HG03066 (cell line): ENCODE measurements around the gene ADCY2.
"Not testable (repeated sequence)": the region's sequence is repeated elsewhere in the genome, so short reads cannot be mapped to it uniquely, and the experiment has no call there.

Experiments
- ATAC-seq: cut with Tn5 transposase; IDR thresholded peaks from one replicate; pipeline ENCODE4 v1.9.1; 2021; ENCODE audit warnings: low read depth; ENCODE audit not compliant: unreplicated experiment

Gene ADCY2

GRCh38 chr5:7394889-7395431 lies 978 bp upstream of the ADCY2 start:
- ATAC-seq = no peak

GRCh38 chr5:7395432-7395946 lies 449 bp upstream of the ADCY2 start:
- ATAC-seq = no peak

- ATAC-seq = no peak
Measured at GRCh38 chr5:7396713-7397454, 946 bp downstream of the ADCY2 start.

GRCh38 chr5:7397937-7398336 lies 2.0 kb downstream of the ADCY2 start:
- no peak for ATAC-seq

- no peak for ATAC-seq
Measured at GRCh38 chr5:7398596-7399280, 2.8 kb downstream of the ADCY2 start.

- no peak for ATAC-seq
Measured at GRCh38 chr5:7405277-7405676, 9.3 kb downstream of the ADCY2 start.

- no peak for ATAC-seq
Measured at GRCh38 chr5:7410936-7411511, 15.1 kb downstream of the ADCY2 start.

GRCh38 chr5:7412409-7412808 lies 16.5 kb downstream of the ADCY2 start:
- no peak for ATAC-seq

GRCh38 chr5:7415123-7415522 lies 19.2 kb downstream of the ADCY2 start:
- ATAC-seq = no peak

- ATAC-seq = no peak
Measured at GRCh38 chr5:7415587-7416535, 19.9 kb downstream of the ADCY2 start.

- ATAC-seq = no peak
Measured at GRCh38 chr5:7418276-7418675, 22.3 kb downstream of the ADCY2 start.

GRCh38 chr5:7419367-7419766 lies 23.4 kb downstream of the ADCY2 start:
- no peak for ATAC-seq

GRCh38 chr5:7419846-7420245 lies 23.9 kb downstream of the ADCY2 start:
- ATAC-seq = no peak

GRCh38 chr5:7420510-7421280 lies 24.8 kb downstream of the ADCY2 start:
- no peak for ATAC-seq

- no peak for ATAC-seq
Measured at GRCh38 chr5:7422316-7423106, 26.6 kb downstream of the ADCY2 start.

GRCh38 chr5:7423231-7423630 lies 27.3 kb downstream of the ADCY2 start:
- not testable (repeated sequence) for ATAC-seq

- no peak for ATAC-seq
Measured at GRCh38 chr5:7425830-7426229, 29.9 kb downstream of the ADCY2 start.

GRCh38 chr5:7426284-7426683 lies 30.3 kb downstream of the ADCY2 start:
- no peak for ATAC-seq

- no peak for ATAC-seq
Measured at GRCh38 chr5:7434914-7435313, 39.0 kb downstream of the ADCY2 start.
